HL-60/S4 (cell line): Measurements from ENCODE around the gene ACAA1.

ENCODE experiments used
- in situ Hi-C: fragments of 300-500 bp; cut with MboI; formaldehyde crosslinking; loops from 2 replicates; pipeline ENCODE4 v1.14.3; 2022; ENCODE audit warnings: low sequenced_read_pairs

Gene ACAA1

DNA sequence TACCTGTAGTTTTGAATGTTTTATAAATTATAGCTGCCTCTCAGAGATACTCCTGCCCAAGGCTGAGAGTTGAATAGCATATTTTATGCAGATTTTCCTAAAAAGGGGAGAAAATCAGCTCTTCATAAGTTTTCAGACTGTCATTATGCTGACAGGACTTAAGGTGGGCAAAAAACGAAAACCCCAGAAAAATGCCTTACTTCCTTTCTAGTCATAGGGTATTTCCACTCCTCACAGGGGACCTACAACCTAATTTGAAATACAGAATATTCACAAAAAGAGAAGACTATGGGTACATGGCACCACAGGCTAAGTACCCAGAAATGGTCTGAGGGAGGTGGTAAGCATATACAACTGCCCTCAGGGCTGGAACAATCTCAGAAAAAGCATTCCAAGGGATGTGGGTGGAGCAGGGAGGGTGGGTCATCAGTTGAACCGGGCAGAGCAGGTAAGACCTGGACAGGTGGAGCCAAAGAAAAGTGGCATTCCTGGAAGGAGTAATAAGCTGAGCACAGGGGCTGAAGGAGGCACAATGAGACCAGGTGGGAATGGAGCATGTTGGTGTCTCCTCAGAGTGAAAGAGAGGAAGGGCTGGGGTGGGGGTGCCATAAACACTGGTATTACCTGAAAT lies 17.8 kb upstream of the ACAA1 start:
- in situ Hi-C loops: no loop called here

DNA sequence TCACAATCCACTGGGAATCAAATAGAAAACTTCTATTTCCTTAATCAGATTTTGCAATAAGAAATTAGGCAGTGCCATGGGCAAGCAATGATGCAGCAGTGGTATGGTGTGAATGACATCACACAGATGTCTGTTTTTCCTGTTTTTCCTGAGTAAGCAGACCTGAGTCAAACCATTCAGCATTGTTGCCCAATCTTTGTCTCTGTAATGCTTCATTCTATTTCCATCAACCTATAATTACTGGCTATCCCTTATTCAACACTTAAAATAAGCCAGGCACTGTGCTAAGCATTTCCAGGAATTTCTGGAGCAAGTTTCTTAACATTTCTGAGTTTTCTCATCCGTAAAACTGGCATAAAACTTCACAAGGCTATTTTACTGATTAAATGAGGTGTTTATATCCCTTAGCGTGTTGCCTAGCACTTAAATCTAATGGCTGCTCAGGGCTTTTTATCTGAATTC lies 17.1 kb upstream of the ACAA1 start:
- in situ Hi-C loops: no loop called here

DNA sequence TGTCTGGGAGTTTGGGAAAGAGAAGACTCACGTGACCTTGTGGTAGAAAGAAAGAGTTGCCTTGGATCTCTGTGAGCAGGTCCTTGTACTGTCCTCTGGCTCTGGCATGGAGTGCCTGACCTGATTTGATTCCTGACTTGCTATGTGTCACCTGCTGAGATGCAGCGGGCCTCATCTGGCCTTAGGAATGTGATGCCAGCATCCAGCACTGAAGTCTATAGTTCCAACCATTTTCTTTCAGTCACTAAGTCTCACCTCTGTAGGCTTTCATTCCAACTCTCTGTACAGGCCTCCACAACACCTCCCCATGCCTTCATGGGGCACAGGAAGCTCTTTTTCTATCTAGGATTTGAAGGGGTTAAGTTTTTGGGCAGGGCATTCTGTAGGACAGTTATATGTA lies 16.3 kb upstream of the ACAA1 start:
- in situ Hi-C loops: no loop called here

DNA sequence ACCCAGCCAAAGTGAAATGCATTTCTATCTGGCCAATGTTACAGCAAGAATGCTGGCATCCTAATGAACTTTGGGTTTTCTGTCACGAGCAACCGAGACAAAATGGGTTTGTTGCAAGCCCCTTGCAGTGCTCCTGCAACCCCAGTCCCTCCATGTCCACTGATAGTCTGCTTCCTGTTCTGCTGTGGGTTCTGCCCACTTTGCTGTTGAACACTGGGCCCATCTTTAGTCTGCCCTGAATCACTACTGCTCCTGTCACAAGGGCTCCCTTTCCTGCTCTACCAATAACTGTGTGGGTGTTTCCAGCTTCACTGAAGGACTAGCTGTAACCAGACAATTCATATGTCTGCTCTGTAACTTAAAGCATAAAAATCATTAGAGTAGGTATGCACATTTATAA lies 15.7 kb upstream of the ACAA1 start:
- in situ Hi-C loops: no loop called here

DNA sequence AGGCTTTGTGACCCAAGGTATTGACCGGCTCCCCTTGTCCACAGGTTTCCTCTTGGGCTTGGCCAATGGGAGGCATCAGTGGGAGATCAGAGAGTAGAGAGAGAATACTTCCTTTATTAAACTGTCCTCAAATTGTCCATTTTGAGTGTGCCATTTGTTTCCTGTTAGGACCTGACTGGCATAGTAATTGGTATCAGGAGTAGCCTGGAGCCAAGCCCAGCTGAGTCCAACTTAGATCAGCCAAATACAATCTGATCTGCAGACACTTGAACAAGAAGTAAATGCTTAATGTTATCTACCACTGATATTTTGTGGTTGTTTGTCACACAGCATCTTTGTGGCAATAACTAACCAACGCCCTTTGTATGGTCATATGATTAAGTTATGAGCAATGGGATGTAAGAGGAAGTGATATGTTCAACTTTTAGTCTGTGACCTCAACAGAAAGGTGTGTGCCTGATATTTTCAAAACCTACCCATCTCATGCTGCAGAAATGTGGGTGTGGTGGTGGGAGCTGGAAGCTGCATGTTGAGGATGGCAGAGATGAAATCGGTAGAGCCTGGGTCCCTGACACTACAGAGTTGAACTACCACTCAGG lies 14.8 kb upstream of the ACAA1 start:
- in situ Hi-C loops: no loop called here

DNA sequence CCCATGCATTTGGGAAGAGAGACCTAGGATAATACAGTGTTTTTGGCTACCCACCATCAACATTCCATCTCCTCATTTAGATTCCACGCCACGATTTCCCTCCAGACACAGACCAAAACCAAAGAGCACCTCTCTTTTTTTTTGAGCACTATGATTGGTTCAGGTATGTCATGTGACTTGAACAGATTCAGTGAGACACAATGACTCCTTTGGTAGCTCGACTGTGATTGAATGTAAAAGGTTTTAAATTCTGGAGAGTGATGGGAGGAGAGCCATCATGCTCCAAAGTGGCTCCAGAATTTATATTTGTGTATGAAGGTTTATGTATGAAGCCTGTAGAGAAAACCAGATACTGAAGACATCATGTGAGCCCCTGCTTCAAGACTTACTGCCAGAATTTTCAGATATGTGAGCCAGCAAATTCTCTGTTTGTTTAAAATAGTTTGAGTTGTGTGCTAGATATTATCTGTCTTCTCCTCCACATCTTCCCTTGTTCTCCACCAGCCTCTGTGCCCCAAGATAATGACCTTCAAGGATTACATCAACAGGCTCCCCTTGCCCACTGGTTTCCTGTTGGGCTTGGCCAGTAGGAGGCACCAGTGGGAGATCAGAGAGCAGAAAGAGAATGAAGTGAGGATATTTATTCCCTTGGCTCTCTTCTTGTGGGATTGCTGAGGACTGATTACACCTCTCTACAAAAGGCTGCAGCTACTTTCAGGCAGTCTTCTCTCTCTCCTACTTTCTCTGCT lies 14.0 kb upstream of the ACAA1 start:
- in situ Hi-C loops: no loop called here

DNA sequence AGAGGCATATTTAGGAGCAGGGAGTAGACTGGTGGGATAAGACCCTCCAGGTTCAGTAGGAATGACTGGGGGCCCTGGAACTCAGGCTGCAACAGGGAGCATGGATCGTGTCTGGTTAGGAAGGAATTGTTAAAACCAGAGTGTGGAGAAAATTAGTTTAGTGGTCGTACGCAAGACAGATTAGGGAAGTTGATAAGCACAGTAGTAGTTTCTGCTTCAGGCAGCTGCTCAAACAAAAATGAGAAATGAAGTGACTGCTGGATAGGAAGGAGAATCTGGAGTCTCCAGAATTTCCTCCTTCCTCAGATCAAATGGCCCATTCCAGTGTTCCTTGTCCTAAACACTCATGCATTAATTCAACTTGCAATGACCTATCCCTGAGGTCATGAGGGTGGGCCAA lies 12.8 kb upstream of the ACAA1 start:
- in situ Hi-C loops: no loop called here

GRCh38 chr3:38148311-38148882 lies 11.5 kb upstream of the ACAA1 start:
- in situ Hi-C loops: no loop called here

GRCh38 chr3:38147421-38147820 lies 10.5 kb upstream of the ACAA1 start:
- in situ Hi-C loops: no loop called here

DNA sequence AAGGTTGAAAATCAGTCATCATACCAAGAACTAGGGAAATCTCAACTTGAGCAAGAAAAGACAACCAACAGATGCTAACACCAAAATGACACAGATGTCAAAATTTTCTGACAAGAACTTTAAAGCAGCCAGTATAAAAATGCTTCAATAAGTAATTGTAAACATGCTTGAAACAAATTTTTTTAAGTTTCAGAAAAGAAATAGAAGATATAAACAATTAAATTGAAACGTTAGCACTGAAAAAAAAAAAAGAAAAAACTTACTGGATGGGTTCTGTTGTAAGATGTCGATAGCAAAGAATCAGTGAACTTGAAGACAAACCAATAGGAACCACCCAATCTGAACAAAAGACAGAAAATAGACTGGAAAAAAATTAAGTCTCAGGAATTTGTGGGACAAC lies 9.6 kb upstream of the ACAA1 start:
- in situ Hi-C loops: no loop called here

- in situ Hi-C loops: no loop called here
These were observed 6.6 kb upstream of the ACAA1 start for GRCh38 chr3:38143511-38143910.

- in situ Hi-C loops: no loop called here
These were observed 6.0 kb upstream of the ACAA1 start for GRCh38 chr3:38142959-38143358.

GRCh38 chr3:38141952-38142273 lies 5.0 kb upstream of the ACAA1 start:
- in situ Hi-C loops: no loop called here

GRCh38 chr3:38141173-38141951 lies 4.4 kb upstream of the ACAA1 start:
- in situ Hi-C loops: no loop called here

GRCh38 chr3:38140326-38141172 lies 3.6 kb upstream of the ACAA1 start:
- in situ Hi-C loops: no loop called here

DNA sequence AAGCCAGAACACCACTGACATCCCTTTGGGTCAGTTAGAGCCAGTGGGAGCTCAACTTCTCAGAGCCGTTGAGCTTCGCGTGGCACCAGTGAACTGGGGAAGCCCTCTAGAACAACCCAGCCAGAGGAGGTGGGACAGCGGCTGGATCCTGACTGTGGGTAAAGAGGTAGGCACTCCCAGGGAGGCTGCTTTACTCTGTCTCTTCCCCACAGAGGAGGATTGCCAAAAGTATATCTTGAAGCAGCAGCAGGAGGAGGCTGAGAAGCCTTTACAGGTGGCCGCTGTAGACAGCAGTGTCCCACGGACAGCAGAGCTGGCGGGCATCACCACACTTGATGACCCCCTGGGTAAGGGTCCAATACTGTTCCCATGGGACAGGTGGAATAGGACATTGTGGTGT lies 2.7 kb upstream of the ACAA1 start:
- in situ Hi-C loops: no loop called here

- in situ Hi-C loops: no loop called here
These were observed 2.3 kb upstream of the ACAA1 start for GRCh38 chr3:38139191-38139590.

DNA sequence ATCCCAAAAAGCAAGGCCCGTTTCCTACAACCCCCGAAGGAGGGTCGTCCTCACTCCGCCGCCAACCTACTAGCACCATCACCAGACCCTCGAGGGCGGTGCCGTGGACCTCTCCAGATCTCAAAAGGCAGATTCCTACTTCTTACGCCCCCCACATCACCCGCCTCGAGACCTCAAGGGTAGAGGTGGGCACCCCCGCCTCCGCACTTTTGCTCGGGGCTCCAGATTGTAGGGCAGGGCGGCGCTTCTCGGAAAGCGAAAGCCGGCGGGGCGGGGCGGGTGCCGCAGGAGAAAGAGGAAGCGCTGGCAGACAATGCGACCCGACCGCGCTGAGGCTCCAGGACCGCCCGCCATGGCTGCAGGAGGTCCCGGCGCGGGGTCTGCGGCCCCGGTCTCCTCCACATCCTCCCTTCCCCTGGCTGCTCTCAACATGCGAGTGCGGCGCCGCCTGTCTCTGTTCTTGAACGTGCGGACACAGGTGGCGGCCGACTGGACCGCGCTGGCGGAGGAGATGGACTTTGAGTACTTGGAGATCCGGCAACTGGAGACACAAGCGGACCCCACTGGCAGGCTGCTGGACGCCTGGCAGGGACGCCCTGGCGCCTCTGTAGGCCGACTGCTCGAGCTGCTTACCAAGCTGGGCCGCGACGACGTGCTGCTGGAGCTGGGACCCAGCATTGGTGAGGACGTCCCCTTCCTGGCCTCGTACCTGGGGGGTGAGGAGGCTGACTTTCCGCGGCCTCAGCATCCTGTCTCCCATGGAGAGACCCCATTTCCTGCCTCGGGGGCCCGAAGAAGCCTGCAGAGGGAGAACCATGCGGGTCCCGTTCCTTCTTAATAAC lies 1.6 kb upstream of the ACAA1 start, which contains the start of gene MYD88:
Gene MYD88 (plus strand): TSS at position 313 of the 842 bp plus-strand sequence. CDS start 40 bp downstream, at position 353.
- in situ Hi-C loops: no loop called here

DNA sequence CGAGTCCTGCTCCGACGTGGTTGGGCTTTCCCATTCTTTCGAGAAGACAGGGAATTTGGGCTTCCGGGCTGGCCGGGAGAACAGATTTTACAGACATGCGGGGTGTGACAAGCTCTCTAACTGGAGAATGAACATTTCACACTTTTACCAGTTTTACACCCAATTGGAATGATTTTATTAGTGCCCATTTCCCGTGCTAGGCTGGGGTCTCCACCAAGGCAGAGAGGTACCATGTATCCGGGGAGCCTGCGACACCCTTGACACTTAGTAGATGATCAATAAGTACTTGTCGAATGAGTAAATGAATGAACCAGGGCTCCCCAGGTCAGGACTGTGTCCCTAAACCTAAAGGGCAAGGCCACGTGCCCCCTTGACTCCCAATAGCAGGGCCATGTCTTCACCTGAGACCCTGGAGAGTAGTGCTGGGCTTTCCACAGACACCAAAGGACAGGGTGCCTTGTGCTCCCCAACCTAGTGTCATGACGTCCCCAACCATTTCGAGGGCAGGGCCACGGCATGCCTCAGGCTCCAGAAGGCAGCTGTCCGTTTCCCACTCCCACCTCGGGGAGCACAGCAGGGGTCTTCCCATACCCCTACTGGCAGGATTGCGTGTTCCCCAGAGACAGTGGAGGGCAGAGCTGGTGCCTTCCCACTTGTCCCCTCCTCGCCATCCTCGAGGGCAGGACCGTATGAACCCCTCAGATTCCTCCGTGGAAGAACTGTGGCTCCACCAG lies 855 bp upstream of the ACAA1 start:
- in situ Hi-C loops: no loop called here
